Thyroid gland (tissue), 4 donors: ENCODE results near the gene COMMD6.

Experiments used
- CTCF ChIP-seq, 6 experiments: fragments of 200-600 bp in 3 of 6; fragments of 450-650 bp in 3 of 6; sonication (generic) in 3 of 6; IDR thresholded peaks; one replicate each; pipeline ENCODE4 v1.5.1; 2016 to 2019; ENCODE audit warnings: antibody characterized with exemption in 6 of 6, mild to moderate bottlenecking in 2 of 6, inconsistent platforms in 1 of 6, moderate library complexity in 1 of 6
- POLR2A ChIP-seq, 2 donors: fragments of 450-650 bp; IDR thresholded peaks; one replicate each; pipeline ENCODE4 v1.6.1; 2017; ENCODE audit warnings: antibody characterized with exemption in 2 of 2, mild to moderate bottlenecking in 2 of 2, moderate library complexity in 1 of 2

- TF ChIP-seq CTCF (IDR thresholded peaks at IDR 0.05) (no peak), POLR2A (IDR thresholded peaks at IDR 0.05) (no peak)
These were observed 7.2 kb upstream of the COMMD6 start for GRCh38 chr13:75544681-75545330.
